Mucosa of descending colon (tissue), 3 donors: Measurements from ENCODE around the gene TICRR. TPM values are rescaled to one million over a fixed set of nuclear protein-coding genes. Genes with fewer than 3 reads are reported as not detected.
A peak's percentile ranks its signal among the peaks of the same experiment; 100 is the strongest.

Experiments used
- ATAC-seq: fragments of 200-7000 bp; cut with Tn5 transposase; one replicate; pipeline ENCODE4 v1.9.1; 2020; ENCODE audit warnings: mild to moderate bottlenecking, moderate library complexity
- DNase-seq, 3 donors: peaks; one replicate each; pipeline ENCODE4 v3.0.0-alpha.2; 2020
- H3K36me3 ChIP-seq: fragments of 200-600 bp; one replicate; pipeline ENCODE4 v1.8.0; 2021; ENCODE audit warnings: low read depth, mild to moderate bottlenecking
- H3K4me1 ChIP-seq: fragments of 200-600 bp; one replicate; pipeline ENCODE4 v1.8.0; 2021; ENCODE audit warnings: low read depth, mild to moderate bottlenecking
- H3K4me3 ChIP-seq: fragments of 200-600 bp; one replicate; pipeline ENCODE4 v1.8.0; 2021; ENCODE audit warnings: mild to moderate bottlenecking
- H3K9me3 ChIP-seq: fragments of 200-600 bp; one replicate; pipeline ENCODE4 v1.8.0; 2021; ENCODE audit warnings: mild to moderate bottlenecking
- CTCF ChIP-seq: fragments of 200-600 bp; IDR thresholded peaks from one replicate; pipeline ENCODE4 v1.8.0; 2022; ENCODE audit warnings: antibody characterized with exemption, mild to moderate bottlenecking
- intact Hi-C, 2 donors: fragments of 100-400 bp; cut with DNase I in 1 of 2; cut with micrococcal nuclease in 1 of 2; formaldehyde crosslinking; loops; one replicate each; pipeline versions ENCODE4 v1.11.0 to v1.11.1; 2022; cut with DNase I, micrococcal nuclease
- total RNA-seq, 3 donors: library from RNA; stranded (reverse); fragmentation: NEBNext Ultra II Directional in 2 of 3; extraction: Animal tissue kit (Norgen Biotek cat#: 25700) in 2 of 3; gene quantifications; one replicate each; pipeline versions ENCODE4 v1.2.1 to v1.2.4, GENCODE V29; 2021 to 2023
- donor health status: DM: no; HTN: no; CAD: no; lungs with moderate emphysema.
- donor health status: DM: no; HTN: no; CAD: no.
- donor health status: DM: no; HTN: yes; CAD: no.

TICRR gene
- total RNA-seq, 3 donors from 2014 or later, result 1.0 to 4.4 (median 1.6) TPM

DNA sequence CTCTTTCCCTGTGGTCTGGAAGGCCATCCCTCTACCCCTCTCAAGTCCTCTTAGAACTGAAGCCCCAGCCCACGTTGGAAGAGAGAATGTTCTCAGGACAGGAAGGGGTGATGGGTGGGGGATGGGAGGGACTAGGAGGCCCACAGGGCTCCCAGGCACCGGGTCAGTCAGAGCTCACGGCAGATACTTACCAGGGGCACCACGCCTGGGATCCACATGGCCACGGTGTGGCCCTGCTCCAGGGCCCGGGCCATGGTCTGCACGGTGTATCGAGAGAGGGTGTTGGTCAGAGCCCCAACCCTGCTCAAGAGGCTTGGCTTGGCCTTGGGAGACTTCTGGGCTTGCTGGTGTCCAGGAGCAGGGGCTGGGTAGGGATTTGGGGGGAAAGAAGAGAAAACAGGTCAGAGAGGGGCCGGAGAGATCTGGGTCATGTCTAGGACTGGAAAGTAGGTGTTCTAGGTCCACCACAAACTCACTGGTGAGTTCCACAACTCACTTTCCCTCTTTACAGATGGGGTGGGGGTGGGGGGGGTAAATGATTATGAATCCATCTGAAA is 94.1 kb downstream of the TICRR start:
- Histone ChIP-seq H3K9me3 (no peaks in the 10 kb centered on the region), H3K4me1 (peaks cover 6% of the 10 kb centered on the region), H3K36me3 (no peaks in the 10 kb centered on the region), H3K4me3 (no peak overlapping the region)
- intact Hi-C loops, result no loop called here
- TF ChIP-seq CTCF, result no peak
- DNase-seq (no peak), ATAC-seq (no peak)

DNA sequence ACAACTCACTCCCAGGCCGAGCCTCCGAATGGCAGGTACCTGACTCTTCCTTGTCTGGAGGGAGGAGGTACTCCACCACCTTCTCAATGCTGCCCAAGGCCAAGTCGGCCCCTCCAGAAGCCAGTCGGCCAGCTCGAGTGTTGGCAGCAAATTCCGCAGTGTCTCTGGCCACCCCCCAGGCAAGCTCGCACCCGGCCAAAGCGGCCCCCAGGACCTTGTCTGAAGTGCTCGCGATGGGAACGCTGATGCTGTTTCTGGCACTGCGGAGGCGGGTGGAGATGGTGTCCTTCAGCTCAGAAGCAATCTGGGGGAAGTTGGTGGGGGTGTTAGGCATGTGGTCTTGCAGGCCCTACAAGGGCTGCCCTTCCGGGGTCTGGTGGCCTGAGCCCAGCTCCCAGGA is 94.7 kb downstream of the TICRR start:
- Histone ChIP-seq H3K4me3 (no peak overlapping the region), H3K9me3 (no peaks in the 10 kb centered on the region), H3K36me3 (no peaks in the 10 kb centered on the region), H3K4me1 (peaks cover 3% of the 10 kb centered on the region)
- DNase-seq (no peak), ATAC-seq (no peak)
- intact Hi-C loops, result no loop called here
- TF ChIP-seq CTCF, result no peak

DNA sequence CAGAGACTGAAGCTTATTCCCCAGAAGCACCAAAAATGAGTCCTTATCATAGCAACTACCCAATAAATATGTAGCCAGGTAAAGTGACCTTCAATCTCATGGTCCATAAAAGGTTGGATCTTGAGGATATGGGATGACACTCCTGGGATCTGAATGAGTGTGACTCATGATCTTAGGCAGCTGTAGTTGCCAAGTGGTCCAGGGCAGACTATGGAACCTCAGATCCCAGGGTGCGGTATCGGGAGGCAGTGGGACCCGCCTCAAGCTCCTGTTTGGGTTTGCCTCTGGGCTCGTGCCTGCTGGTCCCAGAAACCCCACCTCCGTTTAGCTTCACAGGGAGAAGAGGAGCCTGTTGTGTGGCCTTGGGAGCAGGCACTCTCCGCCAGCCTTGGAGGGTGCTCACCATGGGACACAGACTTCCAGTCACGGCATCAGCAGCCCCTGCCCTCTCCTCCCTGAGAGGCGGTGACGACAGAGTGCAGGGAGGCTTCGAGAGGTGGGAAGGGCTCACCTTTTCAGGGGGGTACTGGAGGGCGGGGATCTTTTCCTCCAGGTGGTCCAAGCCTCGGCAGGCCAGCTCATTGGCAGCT is 95.8 kb downstream of the TICRR start:
- Histone ChIP-seq H3K4me3 (no peak overlapping the region), H3K9me3 (no peaks in the 10 kb centered on the region), H3K4me1 (no peaks in the 10 kb centered on the region), H3K36me3 (no peaks in the 10 kb centered on the region)
- ATAC-seq (peak; percentile 83), DNase-seq (no peak)
- intact Hi-C loops, result no loop called here
- TF ChIP-seq CTCF, result no peak

GRCh38 chr15:89671687-89672086 is 96.4 kb downstream of the TICRR start:
- no peak for TF ChIP-seq CTCF
- intact Hi-C loops, result no loop called here
- no peaks in the 10 kb centered on the region for H3K9me3 ChIP-seq
- no peaks in the 10 kb centered on the region for H3K4me1 ChIP-seq
- ATAC-seq (no peak), DNase-seq (no peak)
- no peaks in the 10 kb centered on the region for H3K36me3 ChIP-seq
- H3K4me3 ChIP-seq, result no peak overlapping the region

DNA sequence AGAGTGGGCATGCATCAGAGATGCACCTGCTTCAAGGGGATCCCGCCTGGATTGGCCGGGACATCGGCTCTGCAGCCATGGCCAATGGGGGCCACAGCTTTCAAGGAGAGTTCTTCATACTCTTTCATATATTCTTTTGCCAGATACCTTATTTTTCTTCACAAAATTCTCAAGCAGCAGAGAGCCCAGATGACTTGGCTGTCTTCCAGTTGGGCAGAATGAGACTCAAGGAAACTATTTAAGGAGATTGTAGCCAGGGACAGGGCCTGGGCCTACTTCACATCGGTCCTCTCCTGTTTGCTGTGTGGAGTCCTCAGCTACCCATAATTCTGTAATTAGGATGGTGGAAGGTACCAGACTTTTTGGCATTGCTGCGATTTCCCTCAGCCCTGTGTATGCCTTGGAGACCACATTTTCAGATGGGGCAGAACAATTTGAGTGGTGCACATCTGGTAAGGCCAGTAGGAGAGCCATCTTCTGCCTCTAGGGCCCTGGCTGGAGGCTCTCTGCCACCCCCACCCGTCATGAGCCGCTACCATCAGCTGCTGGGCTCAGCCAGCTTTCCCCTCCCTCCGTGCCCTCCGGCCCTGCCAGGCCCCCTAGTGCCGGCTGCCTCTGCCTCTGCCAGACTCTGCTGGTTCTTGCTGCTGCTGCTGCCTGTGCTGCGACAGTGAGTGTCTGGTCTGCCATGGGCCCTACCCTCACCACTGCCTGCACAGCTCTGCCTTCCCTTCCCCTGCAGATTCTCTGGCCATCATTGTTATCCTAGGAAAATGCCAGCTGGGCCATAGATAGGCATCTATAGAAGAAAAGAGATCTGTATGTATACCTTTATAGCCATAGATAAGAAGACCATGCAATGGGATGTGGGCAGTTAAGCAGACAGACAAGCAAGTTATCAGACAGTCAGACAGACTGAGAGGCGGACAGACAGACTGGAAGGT is 97.2 kb downstream of the TICRR start:
- no peak for TF ChIP-seq CTCF
- ATAC-seq, result no peak
- H3K36me3 ChIP-seq, result no peaks in the 10 kb centered on the region
- no peaks in the 10 kb centered on the region for H3K4me1 ChIP-seq
- no peaks in the 10 kb centered on the region for H3K9me3 ChIP-seq
- H3K4me3 ChIP-seq, result no peak overlapping the region
- DNase-seq, result no peak
- intact Hi-C loops, result no loop called here
